H1 (cell line): ENCODE results near the gene NCEH1. TPM values are rescaled to one million over a fixed set of nuclear protein-coding genes. Genes with fewer than 3 reads are reported as not detected.

Experiments used
- CTCF ChIA-PET: fragments of 300-600 bp; sonication (Branson Sonifier 250); formaldehyde crosslinking; loops from one replicate; lab custom pipeline; 2021; ENCODE audit not compliant: partially characterized antibody; lab: Charles Lee
- POLR2A ChIA-PET: fragments of 300-600 bp; sonication (Branson Sonifier 250); formaldehyde crosslinking; loops from one replicate; lab custom pipeline; 2021; ENCODE audit warnings: inconsistent platforms; ENCODE audit not compliant: partially characterized antibody; lab: Charles Lee
- DNase-seq, 2 experiments: peaks; one replicate each; pipeline versions ENCODE4 v3.0.0 to v3.0.0-alpha.2; 2010 to 2022; ENCODE audit warnings: low spot score in 2 of 2, low read depth in 1 of 2, mixed read lengths in 1 of 2
- FAIRE-seq: peaks from 2 replicates; lab custom pipeline; 2011; peaks lifted over from hg19 to GRCh38; lab: Jason Lieb, UNC
- H2AFZ ChIP-seq: 2 replicates; pipeline ENCODE4 v1.8.1; 2012; ENCODE audit warnings: low read length, inconsistent platforms
- H2AK5ac ChIP-seq: 2 replicates; pipeline ENCODE4 v1.6.1; 2013; ENCODE audit warnings: low read depth, low read length
- H2BK120ac ChIP-seq: replicated peaks from 2 replicates; pipeline ENCODE3; 2013; ENCODE audit warnings: low read depth, low read length, inconsistent platforms
- H2BK12ac ChIP-seq: 2 replicates; pipeline ENCODE4 v1.6.1; 2013; ENCODE audit warnings: low read depth, low read length
- H2BK15ac ChIP-seq: 2 replicates; pipeline ENCODE4 v1.6.1; 2013; ENCODE audit warnings: low read length
- H2BK20ac ChIP-seq: 2 replicates; pipeline ENCODE4 v1.6.1; 2013; ENCODE audit warnings: low read length
- H2BK5ac ChIP-seq: 2 replicates; pipeline ENCODE4 v1.6.1; 2013; ENCODE audit warnings: low read depth, low read length
- H3K14ac ChIP-seq: 2 replicates; pipeline ENCODE4 v1.6.1; 2013; ENCODE audit warnings: inconsistent platforms; ENCODE audit not compliant: insufficient read length
- H3K18ac ChIP-seq: 2 replicates; pipeline ENCODE4 v1.6.1; 2013; ENCODE audit warnings: low read length; ENCODE audit errors: extremely low read depth
- H3K23ac ChIP-seq: 2 replicates; pipeline ENCODE4 v1.6.1; 2013; ENCODE audit warnings: inconsistent platforms; ENCODE audit not compliant: insufficient read length
- H3K23me2 ChIP-seq: 2 replicates; pipeline ENCODE4 v1.6.1; 2013; ENCODE audit warnings: low read depth, low read length
- H3K27ac ChIP-seq: 2 replicates; pipeline ENCODE4 v1.6.1; 2011; ENCODE audit warnings: low read depth, low read length, inconsistent platforms
- H3K27me3 ChIP-seq, 4 experiments: replicated peaks in 1 of 4; 1 replicate in 1 of 4; 2 replicates in 3 of 4; pipeline versions ENCODE4 v1.6.1 to v1.8.1; 2011 to 2013; ENCODE audit warnings: low read length in 3 of 4, mild to moderate bottlenecking in 3 of 4, inconsistent platforms in 2 of 4, mixed read lengths in 2 of 4, moderate library complexity in 1 of 4; ENCODE audit not compliant: control insufficient read depth in 3 of 4, insufficient read depth in 3 of 4; ENCODE audit errors: extremely low read depth in 1 of 4
- H3K36me3 ChIP-seq, 4 experiments: 2 replicates each; pipeline versions ENCODE4 v1.6.1 to v1.8.1; 2011 to 2013; ENCODE audit warnings: mild to moderate bottlenecking in 4 of 4, low read length in 3 of 4, moderate library complexity in 2 of 4, control low read depth in 1 of 4, inconsistent platforms in 1 of 4; ENCODE audit not compliant: insufficient read depth in 4 of 4, control insufficient read depth in 2 of 4
- H3K4ac ChIP-seq: replicated peaks from 2 replicates; pipeline ENCODE3; 2013; ENCODE audit warnings: low read length, low read depth, mixed read lengths, inconsistent platforms; ENCODE audit not compliant: insufficient read length
- H3K4me1 ChIP-seq, 4 experiments: replicated peaks in 1 of 4; 1 replicate in 1 of 4; 2 replicates in 3 of 4; pipeline versions ENCODE4 v1.6.1 to v1.8.1; 2011 to 2013; ENCODE audit warnings: low read length in 3 of 4, inconsistent platforms in 2 of 4, mixed read lengths in 1 of 4; ENCODE audit not compliant: insufficient read depth in 4 of 4, control insufficient read depth in 3 of 4
- H3K4me2 ChIP-seq, 2 experiments: 2 replicates each; pipeline versions ENCODE4 v1.6.1 to v1.8.1; 2011 to 2013; ENCODE audit warnings: low read depth in 2 of 2, low read length in 2 of 2, control low read depth in 1 of 2, inconsistent platforms in 1 of 2, mild to moderate bottlenecking in 1 of 2; ENCODE audit not compliant: insufficient read depth in 1 of 2
- H3K4me3 ChIP-seq, 4 experiments: fragments of 200-600, 300-600 bp in 1 of 4; sonication (generic), shearing (Covaris generic), sonication (Bioruptor Twin) in 1 of 4; 2 replicates each; pipeline versions ENCODE4 v1.5.1 to v1.8.1; 2011 to 2016; ENCODE audit warnings: low read length in 4 of 4, low read depth in 3 of 4, control low read depth in 2 of 4, inconsistent platforms in 2 of 4, mild to moderate bottlenecking in 2 of 4, mixed read lengths in 1 of 4, moderate library complexity in 1 of 4; ENCODE audit not compliant: insufficient read depth in 2 of 4; ENCODE audit errors: extremely low read depth in 1 of 4
- H3K56ac ChIP-seq: replicated peaks from 2 replicates; pipeline ENCODE3; 2013; ENCODE audit warnings: low read depth, mild to moderate bottlenecking, mixed read lengths, low read length, inconsistent platforms; ENCODE audit not compliant: insufficient read length
- H3K79me1 ChIP-seq: 2 replicates; pipeline ENCODE4 v1.6.1; 2013; ENCODE audit warnings: low read depth, low read length, control low read depth
- H3K79me2 ChIP-seq, 2 experiments: 2 replicates each; pipeline versions ENCODE4 v1.6.1 to v1.8.1; 2012 to 2013; ENCODE audit warnings: low read length in 2 of 2, mild to moderate bottlenecking in 2 of 2, inconsistent platforms in 1 of 2; ENCODE audit not compliant: insufficient read depth in 2 of 2, control insufficient read depth in 1 of 2
- H3K9ac ChIP-seq, 4 experiments: replicated peaks in 1 of 4; 1 replicate in 1 of 4; 2 replicates in 3 of 4; pipeline versions ENCODE4 v1.6.1 to v1.8.1; 2011 to 2013; ENCODE audit warnings: low read depth in 3 of 4, low read length in 3 of 4, control low read depth in 2 of 4, mild to moderate bottlenecking in 2 of 4, moderate library complexity in 2 of 4, inconsistent platforms in 1 of 4; ENCODE audit errors: extremely low read depth in 1 of 4
- H3K9me3 ChIP-seq, 2 experiments: 2 replicates each; pipeline versions ENCODE4 v1.6.1 to v1.8.1; 2012 to 2013; ENCODE audit warnings: mild to moderate bottlenecking in 2 of 2, moderate library complexity in 2 of 2, control low read depth in 1 of 2, inconsistent platforms in 1 of 2, low read depth in 1 of 2, low read length in 1 of 2, mixed read lengths in 1 of 2; ENCODE audit not compliant: insufficient read depth in 2 of 2
- H4K20me1 ChIP-seq, 2 experiments: replicated peaks in 1 of 2; 2 replicates each; pipeline versions ENCODE3 to v1.8.1; 2011 to 2013; ENCODE audit warnings: inconsistent platforms in 2 of 2, low read length in 2 of 2, mild to moderate bottlenecking in 1 of 2; ENCODE audit not compliant: insufficient read depth in 2 of 2, control insufficient read depth in 1 of 2
- H4K5ac ChIP-seq: 2 replicates; pipeline ENCODE4 v1.6.1; 2013; ENCODE audit warnings: low read length, low read depth, mixed read lengths, inconsistent platforms; ENCODE audit not compliant: insufficient read length
- H4K8ac ChIP-seq: 2 replicates; pipeline ENCODE4 v1.8.0; 2013; ENCODE audit warnings: mild to moderate bottlenecking, moderate library complexity, low read length, inconsistent platforms; ENCODE audit not compliant: insufficient read depth; ENCODE audit errors: extremely low read depth
- H4K91ac ChIP-seq: replicated peaks from 2 replicates; pipeline ENCODE3; 2013; ENCODE audit warnings: low read length, mixed read lengths, inconsistent platforms; ENCODE audit not compliant: insufficient read length
- CEBPB ChIP-seq: IDR thresholded peaks from 2 replicates; pipeline ENCODE4 v1.6.1; 2012; ENCODE audit warnings: low read depth, low read length
- CTCF ChIP-seq, 3 experiments: IDR thresholded peaks; 1 replicate in 2 of 3; 2 replicates in 1 of 3; pipeline versions ENCODE4 v1.5.1 to v1.6.1; 2011; ENCODE audit warnings: low read length in 3 of 3, mild to moderate bottlenecking in 3 of 3, inconsistent platforms in 2 of 3, low read depth in 1 of 3, moderate library complexity in 1 of 3; ENCODE audit not compliant: insufficient read depth in 1 of 3; ENCODE audit errors: control extremely low read depth in 1 of 3
- GTF2F1 ChIP-seq: IDR thresholded peaks from 2 replicates; pipeline ENCODE4 v1.6.1; 2012; ENCODE audit warnings: low read depth, low read length, improper control_type of control experiment, borderline replicate concordance
- MAFK ChIP-seq: IDR thresholded peaks from 2 replicates; pipeline ENCODE4 v1.6.1; 2012; ENCODE audit warnings: low read depth, mild to moderate bottlenecking, improper control_type of control experiment, low read length
- MAX ChIP-seq: IDR thresholded peaks from 2 replicates; pipeline ENCODE4 v1.6.1; 2012; ENCODE audit warnings: inconsistent platforms
- RAD21 ChIP-seq, 2 experiments: IDR thresholded peaks in 1 of 2; conservative IDR thresholded peaks in 1 of 2; 2 replicates each; pipeline ENCODE4 v1.6.1; 2011; ENCODE audit warnings: low read depth in 2 of 2, low read length in 2 of 2, improper control_type of control experiment in 1 of 2, inconsistent platforms in 1 of 2, mild to moderate bottlenecking in 1 of 2, moderate library complexity in 1 of 2
- RNF2 ChIP-seq: fragments of 200-900, 300-1000 bp; sonication (generic); IDR thresholded peaks from 2 replicates; pipeline ENCODE4 v1.7.1; 2016; ENCODE audit warnings: borderline replicate concordance, low read depth, mild to moderate bottlenecking, antibody characterized with exemption, low read length; ENCODE audit not compliant: poor library complexity, severe bottlenecking; ENCODE audit errors: missing control alignments
- SIN3A ChIP-seq, 2 experiments: IDR thresholded peaks in 1 of 2; conservative IDR thresholded peaks in 1 of 2; 2 replicates each; pipeline ENCODE4 v1.6.1; 2011 to 2012; ENCODE audit warnings: low read length in 2 of 2, improper control_type of control experiment in 1 of 2, low read depth in 1 of 2, mild to moderate bottlenecking in 1 of 2
- WGBS, 2 experiments: shearing (Covaris generic) in 1 of 2; methylation state at CpG; one replicate each; pipeline versions ENCODE4 v1.1.6 to v1.1.7; 2013 to 2015; ENCODE audit warnings: low lambda C conversion rate in 2 of 2, mixed read lengths in 2 of 2, inconsistent platforms in 1 of 2, low coverage in 1 of 2, missing lambda C conversion rate in 1 of 2; ENCODE audit not compliant: insufficient replicate concordance in 2 of 2, insufficient coverage in 1 of 2, insufficient read length in 1 of 2; ENCODE audit errors: extremely low coverage in 1 of 2, missing lambda C conversion rate in 1 of 2; 5-methylcytosine and 5-hydroxymethylcytosine counted together
- polyA plus RNA-seq, 7 experiments: library from polyadenylated mRNA; depleted of rRNA in 3 of 7; stranded (reverse) in 5 of 7; unstranded in 2 of 7; fragments of >200 nt in 5 of 7; fragments of 200-250 nt in 2 of 7; gene quantifications; 1 replicate in 5 of 7; 2 replicates in 1 of 7; 4 replicates in 1 of 7; pipeline versions ENCODE4 v1.2.1 to v1.2.3, GENCODE V29; 2011 to 2013; ENCODE audit warnings: missing spikeins in 2 of 7, mixed read lengths in 2 of 7
- total RNA-seq: library from RNA; stranded (reverse); fragmentation: NEBNext Ultra II Directional; extraction: Animal tissue kit (Norgen Biotek cat#: 25700); gene quantifications from 2 replicates; pipeline ENCODE4 v1.2.1, GENCODE V29; 2021

The NCEH1 gene
- total and polyA plus RNA-seq, 2 of the 8 experiments (the other 6 are each of a cell fraction or from before 2014, with no cell fraction given) = 2.2 to 6.4 TPM

- no peak overlapping the region for H2AK5ac ChIP-seq
- H3K4me3 ChIP-seq = no peak overlapping the region
- H3K27ac ChIP-seq = no peak overlapping the region
- no peak overlapping the region for H3K4ac ChIP-seq
- whole genome bisulfite sequencing, 2 experiments = 57% methylated on average over 7 of the region's 7 CpGs; no CpG with 5 or more reads in 1 of the 2 experiments
- H4K8ac ChIP-seq = no peak overlapping the region
- H2BK5ac ChIP-seq = no peak overlapping the region
- no peak overlapping the region for H2BK15ac ChIP-seq
- no peaks in the 10 kb centered on the region for H3K36me3 ChIP-seq
- H4K91ac ChIP-seq = no peak overlapping the region
- H3K23ac ChIP-seq = no peak overlapping the region
- no peak overlapping the region for H3K56ac ChIP-seq
- H4K5ac ChIP-seq = no peak overlapping the region
- CTCF ChIA-PET = interaction anchor here (0.5 to 4.3 kb wide), 36 partner anchors 9 to 240 kb away, joined by 3 to 50 read pairs (median 4); partner anchors contain the start of gene GHSR
- no peak overlapping the region for H2BK20ac ChIP-seq
- no peaks in the 10 kb centered on the region for H3K79me1 ChIP-seq
- no peak overlapping the region for H3K9ac ChIP-seq
- H2AFZ ChIP-seq = 0 out of 2 replicates have a peak overlapping the region, but pooled peaks have one; percentile 41
- no peak overlapping the region for H3K18ac ChIP-seq
- no peaks in the 10 kb centered on the region for H3K9me3 ChIP-seq
- no peak for DNase-seq
- H3K14ac ChIP-seq = no peak overlapping the region
- no peak overlapping the region for H3K4me2 ChIP-seq
- H2BK12ac ChIP-seq = no peak overlapping the region
- H3K23me2 ChIP-seq = no peaks in the 10 kb centered on the region
- POLR2A ChIA-PET = interaction anchor here (0.6 kb wide), 1 partner anchor 105 kb away, joined by 3 read pairs; no protein-coding TSS in a partner anchor
- H3K27me3 ChIP-seq = no peaks in the 10 kb centered on the region
- FAIRE-seq = no peak
- no peaks in the 10 kb centered on the region for H3K79me2 ChIP-seq
- H2BK120ac ChIP-seq = no peak overlapping the region
- no peaks in the 10 kb centered on the region for H4K20me1 ChIP-seq
- no peaks in the 10 kb centered on the region for H3K4me1 ChIP-seq
- TF ChIP-seq GTF2F1 (no peak), RNF2 (no peak), CEBPB (no peak), RAD21 (IDR thresholded peaks at IDR 0.05 in 1 of 2, conservative IDR thresholded peaks at IDR 0.05 in 1 of 2; ENCODE audit: low read depth in 2 of 2, low read length in 2 of 2) (peak; percentile 71 to 77), CTCF (IDR thresholded peaks at IDR 0.05; ENCODE audit: control extremely low read depth in 1 of 3, insufficient read depth in 1 of 3, low read depth in 1 of 3, low read length in 3 of 3) (peak in 2 of 3 experiments; percentile 63 to 66; a peak in 3 of 4 replicates), MAFK (no peak), MAX (no peak), SIN3A (conservative IDR thresholded peaks at IDR 0.05 in 1 of 2, IDR thresholded peaks at IDR 0.05 in 1 of 2; ENCODE audit: low read depth in 1 of 2, low read length in 2 of 2) (no peak)
Observed at GRCh38 chr3:172595664-172596393, 115.0 kb downstream of the NCEH1 start.
